Measurements from ENCODE around the gene KIF21B. TPM values are rescaled to one million over a fixed set of nuclear protein-coding genes. Genes with fewer than 3 reads are reported as not detected.

Gene KIF21B
- total and polyA plus RNA-seq, 2 of the 8 experiments (the other 6 are each of a cell fraction or from before 2014, with no cell fraction given), result 10.8 to 26.5 TPM

GRCh38 chr1:200971955-200972711 lies 51.4 kb downstream of the KIF21B start (continued):
- no peak for TF ChIP-seq ATF2 (IDR thresholded peaks at IDR 0.05; ENCODE audit: low read length)
- peak; percentile 71; the same call in 1 of the 2 replicates for TF ChIP-seq KDM1A (IDR thresholded peaks at IDR 0.05; ENCODE audit: borderline replicate concordance, low read length)
